Measurements from ENCODE around the gene ROGDI.
"Not testable (repeated sequence)": the region's sequence is repeated elsewhere in the genome, so short reads cannot be mapped to it uniquely, and the experiment has no call there.

The ROGDI gene

DNA sequence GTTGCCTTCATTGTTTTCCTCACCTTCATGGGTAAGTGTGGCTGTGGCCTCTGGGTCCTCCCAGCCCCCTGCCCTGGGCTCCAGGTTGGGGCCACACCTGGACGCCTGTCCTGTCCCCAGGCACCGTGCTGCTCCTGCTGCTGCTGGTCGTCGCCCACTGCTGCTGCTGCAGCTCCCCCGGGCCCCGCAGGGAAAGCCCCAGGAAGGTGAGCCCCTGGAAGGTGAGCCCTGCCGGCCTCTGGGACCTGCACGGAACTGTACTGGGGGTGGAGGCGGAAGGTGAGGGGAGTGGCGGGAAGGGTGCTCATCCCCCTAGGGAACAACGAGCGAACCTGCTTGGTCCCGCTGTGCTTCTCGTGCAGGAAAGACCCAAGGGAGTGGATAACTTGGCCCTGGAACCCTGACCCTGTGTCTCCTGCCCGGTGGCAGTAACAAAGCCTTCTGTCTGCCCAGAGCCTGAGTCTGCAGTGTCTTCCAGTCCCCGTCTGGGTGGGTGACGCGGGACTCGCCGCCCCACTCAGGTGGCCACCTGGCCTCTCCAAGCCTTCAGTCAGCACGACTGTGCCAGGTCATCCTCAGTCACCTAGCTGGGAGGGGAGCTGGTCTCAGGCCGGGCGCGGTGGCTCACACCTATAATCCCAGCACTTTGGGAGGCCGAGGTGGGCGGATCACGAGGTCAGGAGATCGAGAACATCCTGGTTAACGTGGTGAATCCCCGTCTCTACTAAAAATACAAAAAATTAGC is 6.4 kb downstream of the ROGDI start:
- no peak overlapping the region for H3K27ac ChIP-seq
- no peak overlapping the region for H3K4me3 ChIP-seq

DNA sequence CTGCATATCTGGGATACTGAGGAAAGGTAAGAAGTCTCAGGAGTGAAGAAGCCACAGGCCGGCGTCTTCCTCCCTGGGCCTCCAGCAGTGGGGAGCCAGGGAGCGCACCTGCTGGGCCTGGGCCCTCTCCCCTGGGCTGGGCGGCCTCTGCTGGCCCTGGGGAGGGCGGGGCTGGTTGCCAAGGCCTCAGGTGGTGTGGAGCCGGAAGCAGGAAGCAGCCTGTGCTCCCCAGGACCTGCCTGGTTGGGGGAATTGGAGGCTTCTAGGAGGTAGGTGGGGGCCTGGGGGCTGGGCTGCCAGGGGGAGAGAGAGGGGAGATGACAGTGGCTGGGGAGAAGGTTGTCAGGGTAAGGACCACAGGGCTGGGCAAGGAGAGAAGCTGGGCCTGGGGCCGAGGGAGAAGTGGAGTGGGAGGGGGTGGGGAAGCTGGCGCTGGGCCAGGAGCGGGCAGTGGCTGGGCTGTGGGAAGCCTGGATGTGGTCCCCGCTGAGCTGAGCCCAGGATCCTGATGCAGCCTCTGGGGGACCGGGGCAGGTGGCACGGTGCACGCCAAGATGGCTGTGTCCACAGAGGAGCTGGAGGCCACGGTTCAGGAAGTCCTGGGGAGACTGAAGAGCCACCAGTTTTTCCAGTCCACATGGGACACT is 7.1 kb downstream of the ROGDI start, which contains the start of gene SMIM22:
TSS of gene SMIM22 (plus strand) at position 189 of the 647 bp plus-strand sequence. CDS start at position 555, 366 bp downstream.
- no peak within 1 kb of the TSS for H3K27ac ChIP-seq
- H3K4me3 ChIP-seq: no peak within 1 kb of the TSS

DNA sequence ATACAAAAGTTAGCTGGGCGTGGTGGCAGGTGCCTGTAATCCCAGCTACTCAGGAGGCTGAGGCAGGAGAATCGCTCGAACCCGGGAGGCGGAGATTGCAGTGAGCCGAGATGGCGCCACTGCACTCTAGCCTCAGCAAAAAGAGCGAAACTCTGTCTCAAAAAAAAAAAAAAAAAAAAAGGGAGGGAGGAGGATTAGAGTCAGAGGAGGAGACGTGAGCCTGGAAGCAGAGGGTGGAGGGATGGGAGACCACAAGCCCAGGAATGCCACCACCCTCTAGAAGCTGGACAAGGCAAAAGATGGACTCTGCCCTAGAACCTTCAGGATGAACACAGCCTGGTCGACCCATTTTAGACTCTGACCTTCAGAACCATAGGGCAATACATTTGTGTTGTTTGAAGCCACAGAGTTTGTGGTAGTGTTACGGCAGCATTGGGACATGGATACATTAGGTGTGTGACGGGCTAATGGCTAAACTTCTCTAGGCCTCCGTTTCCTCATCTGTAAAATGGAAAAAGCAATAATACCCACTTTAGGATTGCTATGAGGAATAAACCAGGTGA is 9.4 kb downstream of the ROGDI start:
- H3K4me3 ChIP-seq: no peak overlapping the region
- H3K27ac ChIP-seq: no peak overlapping the region

DNA sequence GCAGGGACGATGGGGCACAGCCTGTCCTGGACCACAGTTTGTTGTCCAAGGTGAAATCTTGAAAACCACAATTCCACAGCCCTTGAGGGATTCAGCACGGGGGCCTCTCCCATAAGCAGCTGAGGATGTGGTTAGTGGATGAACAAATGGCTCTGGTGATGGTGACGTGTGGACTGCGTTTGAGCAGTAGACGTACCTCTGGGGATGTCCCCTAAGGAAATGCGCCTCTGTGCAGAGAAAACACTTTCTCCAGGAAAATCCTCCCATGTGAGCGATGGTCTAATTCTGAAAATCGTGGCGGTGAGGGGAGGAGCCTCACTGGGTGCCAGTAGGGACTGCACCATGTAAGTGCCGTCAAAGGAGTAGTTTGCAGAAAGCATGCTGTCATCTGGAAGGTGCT is 11.6 kb downstream of the ROGDI start:
- Histone ChIP-seq H3K27ac (no peak overlapping the region), H3K4me3 (no peak overlapping the region)

DNA sequence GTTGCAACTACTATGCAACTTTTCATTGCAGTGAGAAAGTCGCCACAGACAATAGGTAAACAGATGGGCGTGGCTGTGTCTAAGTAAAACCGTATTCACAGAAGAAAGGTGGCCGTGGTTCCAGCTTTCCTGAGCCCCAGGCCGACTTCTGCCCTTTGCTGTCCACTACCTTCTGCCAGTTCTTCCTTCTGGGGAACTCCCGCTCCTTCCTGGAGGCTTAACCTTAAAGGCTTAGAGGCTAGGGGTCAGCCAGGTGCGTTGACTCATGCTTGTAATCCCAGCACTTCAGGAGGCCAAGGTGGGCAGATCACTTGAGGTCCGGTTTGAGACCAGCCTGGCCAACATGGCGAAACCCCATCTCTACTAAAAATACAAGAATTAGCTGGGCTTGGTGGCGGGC is 12.2 kb downstream of the ROGDI start:
- Histone ChIP-seq H3K27ac (no peak overlapping the region), H3K4me3 (no peak overlapping the region)

DNA sequence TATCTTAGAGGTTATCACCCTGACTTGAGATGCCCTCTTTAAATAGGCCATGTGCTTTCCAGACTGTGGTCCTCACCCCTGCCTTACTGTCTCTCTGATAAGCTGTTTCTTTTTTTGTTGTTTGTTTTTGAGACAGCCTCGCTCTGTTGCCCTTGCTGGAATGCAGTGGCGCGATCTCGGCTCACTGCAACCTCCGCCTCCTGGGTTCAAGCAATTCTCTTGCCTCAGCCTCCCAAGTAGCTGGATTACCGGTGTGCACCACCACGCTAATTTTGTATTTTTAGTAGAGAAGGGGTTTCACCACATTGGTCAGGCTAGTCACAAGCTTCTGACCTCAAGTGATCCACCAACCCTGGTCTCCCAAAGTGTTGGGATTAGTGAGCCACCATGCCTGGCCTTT is 13.5 kb downstream of the ROGDI start:
- Histone ChIP-seq H3K4me3 (no peak overlapping the region), H3K27ac (no peak overlapping the region)

DNA sequence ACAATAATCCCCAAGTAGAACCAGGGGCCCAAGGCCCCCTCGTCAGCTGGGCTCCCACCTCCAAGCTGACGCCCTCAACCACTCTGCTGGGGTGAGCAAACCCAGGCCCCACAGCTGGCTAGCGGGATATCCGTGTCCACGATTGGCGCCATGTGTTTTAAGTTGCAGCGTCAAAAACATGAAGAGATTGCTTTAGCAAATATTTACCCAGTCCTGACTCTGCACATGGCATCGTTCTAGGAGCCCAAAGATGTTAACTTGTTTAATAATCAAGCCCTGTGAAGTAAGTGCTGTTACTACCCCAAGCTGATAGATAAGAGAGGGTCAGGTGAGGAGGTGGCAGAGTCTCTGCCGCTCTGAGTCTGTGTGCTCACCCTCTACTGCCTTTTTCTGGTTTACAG is 13.9 kb downstream of the ROGDI start:
- no peak overlapping the region for H3K27ac ChIP-seq
- no peak overlapping the region for H3K4me3 ChIP-seq

DNA sequence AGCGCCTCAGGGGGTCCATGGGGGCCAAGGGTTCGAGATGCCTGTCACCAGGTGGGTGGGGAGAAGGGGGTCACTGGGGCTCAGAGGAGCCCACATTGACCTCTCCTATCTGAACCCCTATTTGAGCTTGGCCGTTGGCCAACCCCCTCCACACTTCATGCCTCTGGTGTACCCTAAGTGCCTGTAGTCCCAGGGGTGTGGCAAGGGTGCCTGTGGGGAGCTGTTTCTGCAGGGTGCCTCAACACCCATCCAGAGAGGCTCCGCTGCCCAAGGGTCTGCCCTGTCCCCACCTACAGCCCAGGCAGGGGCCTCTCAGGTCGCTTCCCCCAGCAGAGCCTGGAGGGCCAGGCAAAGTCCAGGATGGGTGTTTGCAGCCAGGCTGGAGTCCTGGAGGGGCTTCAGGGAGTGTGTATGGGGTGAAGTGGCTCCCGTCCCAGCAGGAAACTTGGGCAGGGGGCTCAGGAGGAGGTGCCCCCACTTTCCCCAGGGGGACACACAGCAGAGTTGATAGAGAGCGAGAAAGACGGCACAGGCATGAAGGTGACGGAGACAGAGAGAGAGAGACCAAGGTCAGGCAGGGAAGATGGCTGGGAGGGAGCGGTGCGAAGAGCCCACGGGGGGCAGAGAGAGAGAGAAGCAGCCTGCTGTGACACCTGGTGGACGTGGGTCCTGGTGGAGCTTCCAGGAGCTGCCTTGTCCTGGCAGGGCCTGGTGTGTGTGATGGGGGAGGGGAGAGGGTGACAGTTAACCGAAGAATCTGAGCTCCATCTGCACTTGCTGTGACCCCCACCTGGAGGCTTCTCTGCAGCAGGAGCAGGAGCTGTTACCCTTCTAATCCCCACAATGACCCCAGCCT is 14.6 kb downstream of the ROGDI start, which contains the start of gene SEPTIN12:
TSS of gene SEPTIN12 (minus strand) at position 719 of the 856 bp plus-strand sequence. CDS start at position 19, 700 bp downstream.
- H3K4me3 ChIP-seq: no peak within 1 kb of the TSS
- H3K27ac ChIP-seq: no peak within 1 kb of the TSS

DNA sequence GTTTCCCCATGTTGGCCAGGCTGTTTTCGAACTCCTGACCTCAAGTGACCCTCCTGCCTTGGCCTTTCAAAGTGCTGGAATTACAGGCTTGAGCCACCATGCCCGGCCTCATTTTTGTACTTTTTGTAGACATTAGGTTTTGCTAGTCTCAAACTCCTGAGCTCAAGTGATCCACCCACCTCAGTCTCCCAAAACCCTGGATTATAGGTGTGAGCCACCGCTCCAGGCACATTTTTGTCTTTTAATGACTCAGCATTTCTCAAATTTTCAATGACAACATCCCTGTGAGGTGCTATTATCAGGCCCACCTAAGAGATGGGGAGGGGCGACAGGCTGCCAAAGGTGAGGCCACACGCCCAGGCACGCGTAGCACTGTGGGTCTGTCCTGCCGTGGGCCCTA is 15.4 kb downstream of the ROGDI start:
- Histone ChIP-seq H3K4me3 (no peak overlapping the region), H3K27ac (no peak overlapping the region)

DNA sequence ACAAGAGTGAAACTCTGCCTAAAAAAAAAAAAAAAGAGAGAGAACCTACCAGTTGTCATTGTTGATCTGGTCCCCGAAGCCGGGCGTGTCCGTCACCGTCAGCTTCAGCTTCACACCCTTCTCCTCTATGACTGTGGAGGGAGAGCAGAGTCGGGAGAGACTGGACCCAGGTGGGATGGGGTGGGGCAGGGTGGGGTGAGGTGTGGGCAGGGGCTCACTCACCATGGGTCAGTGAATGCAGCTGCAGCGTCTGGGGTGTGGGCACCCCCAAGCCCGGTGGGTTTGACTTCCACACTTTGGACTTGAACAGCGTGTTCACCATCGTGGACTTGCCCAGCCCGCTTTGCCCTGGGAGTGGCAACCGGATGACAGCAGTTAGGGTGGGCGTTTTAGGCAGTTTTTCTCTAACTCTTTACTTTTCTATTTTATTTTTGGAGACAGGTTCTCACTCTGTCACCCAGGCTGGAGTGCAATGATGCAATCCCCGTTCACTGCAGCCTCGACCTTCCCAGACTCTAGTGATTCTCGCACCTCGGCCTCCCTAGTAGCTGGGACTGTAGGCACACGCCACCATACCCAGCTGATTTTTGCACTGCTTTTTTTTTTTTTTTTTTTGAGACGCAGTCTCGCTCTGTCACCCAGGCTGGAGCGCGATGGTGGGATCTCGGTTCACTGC is 16.5 kb downstream of the ROGDI start:
- Histone ChIP-seq H3K4me3 (no peak overlapping the region), H3K27ac (no peak overlapping the region)

DNA sequence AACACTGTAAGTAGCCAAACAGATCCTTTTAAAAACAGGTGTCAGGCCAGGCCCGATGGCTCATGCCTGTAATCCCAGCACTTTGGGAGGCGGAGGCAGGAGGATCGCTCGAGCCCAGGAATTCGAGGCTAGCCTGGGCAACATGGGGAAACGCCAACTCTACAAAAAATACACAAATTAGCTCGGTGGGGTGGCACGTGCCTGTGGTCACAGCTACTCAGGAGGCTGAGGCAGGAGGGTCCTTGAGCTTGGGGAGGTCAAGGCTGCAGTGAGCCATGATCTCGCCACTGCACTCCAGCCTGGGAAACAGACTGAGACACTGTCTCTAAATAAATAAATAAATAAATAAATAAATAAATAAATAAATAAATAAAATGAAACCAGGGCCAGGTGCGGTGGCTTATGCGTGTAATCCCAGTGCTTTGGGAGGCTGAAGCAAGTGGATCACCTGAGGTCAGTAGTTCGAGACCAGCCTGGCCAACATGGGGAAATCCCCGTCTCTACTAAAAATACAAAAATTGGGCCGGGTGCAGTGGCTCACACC is 17.9 kb downstream of the ROGDI start:
- H3K4me3 ChIP-seq, H3K27ac ChIP-seq: not testable (repeated sequence)

DNA sequence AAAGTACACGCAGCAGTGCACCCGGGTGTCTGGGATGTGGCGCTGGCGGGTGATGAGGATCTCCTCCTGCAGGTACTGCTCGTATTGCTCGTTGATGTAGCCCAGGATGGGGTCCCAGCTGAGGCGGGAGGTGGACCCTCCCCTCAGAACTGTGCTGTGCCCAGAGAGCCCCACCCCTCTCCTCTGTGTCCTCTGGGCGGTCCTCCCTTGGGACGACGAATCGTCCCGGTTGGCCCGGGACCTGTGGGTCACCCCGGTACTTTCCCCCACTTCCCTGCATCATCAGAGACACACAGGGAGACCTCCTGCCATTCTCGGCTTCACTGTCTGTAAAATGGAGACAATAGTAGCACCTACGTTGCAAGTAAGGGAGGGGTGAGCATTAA is 18.5 kb downstream of the ROGDI start:
- Histone ChIP-seq H3K4me3 (no peak overlapping the region), H3K27ac (no peak overlapping the region)

DNA sequence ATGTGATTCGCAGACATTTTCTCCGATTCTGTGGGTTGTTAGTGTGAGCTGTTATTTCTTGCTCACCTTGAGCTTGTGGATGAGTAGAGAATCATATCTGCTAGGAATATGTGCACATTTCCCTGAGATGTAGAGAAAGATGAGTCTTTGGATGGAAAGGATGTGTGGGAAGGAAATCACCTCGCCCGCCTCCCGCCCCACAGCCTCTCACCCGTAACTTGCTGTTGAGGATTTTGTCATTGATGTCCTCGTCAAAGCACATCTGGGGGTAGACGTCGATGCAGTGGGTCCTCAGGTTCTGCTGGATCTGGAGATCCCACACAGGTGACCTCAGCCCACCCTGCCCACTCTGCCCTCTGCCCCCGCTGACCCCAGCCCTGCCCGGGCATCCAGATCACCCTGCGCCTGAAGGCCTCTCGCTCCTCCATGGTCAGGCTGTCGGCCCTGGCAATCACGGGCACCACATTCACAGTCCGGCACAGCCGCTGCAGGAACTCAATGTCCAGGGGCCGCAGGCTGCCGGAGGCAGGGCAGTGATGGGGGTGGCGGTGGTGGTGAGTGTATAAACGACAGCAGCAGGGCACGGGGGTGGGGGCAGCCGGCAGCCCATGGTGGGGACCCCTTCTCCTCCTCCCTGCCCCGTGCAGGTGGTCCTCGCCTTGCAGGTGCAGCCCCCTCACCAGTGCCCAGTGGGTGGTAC is 19.0 kb downstream of the ROGDI start:
- Histone ChIP-seq H3K27ac (no peak overlapping the region), H3K4me3 (no peak overlapping the region)

DNA sequence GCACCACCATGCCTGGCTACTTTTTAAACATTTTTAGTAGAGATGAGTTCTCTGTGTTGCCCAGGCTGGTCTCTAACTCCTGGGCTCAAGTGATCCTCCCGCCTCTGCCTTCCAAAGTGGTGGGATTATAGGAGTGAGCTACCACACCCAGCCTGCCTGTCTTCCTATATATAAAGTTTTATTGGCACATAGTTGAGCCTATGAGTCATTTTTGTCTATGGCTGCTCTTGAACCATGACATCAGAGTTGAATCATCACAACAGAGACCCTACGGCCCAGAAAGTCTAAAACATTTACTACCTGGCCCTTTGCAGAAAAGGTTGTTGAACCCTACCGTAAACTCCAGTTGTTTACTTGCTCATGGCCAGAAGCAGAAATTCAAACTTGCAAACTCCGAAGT is 22.2 kb downstream of the ROGDI start:
- Histone ChIP-seq H3K4me3 (no peak overlapping the region), H3K27ac (no peak overlapping the region)

DNA sequence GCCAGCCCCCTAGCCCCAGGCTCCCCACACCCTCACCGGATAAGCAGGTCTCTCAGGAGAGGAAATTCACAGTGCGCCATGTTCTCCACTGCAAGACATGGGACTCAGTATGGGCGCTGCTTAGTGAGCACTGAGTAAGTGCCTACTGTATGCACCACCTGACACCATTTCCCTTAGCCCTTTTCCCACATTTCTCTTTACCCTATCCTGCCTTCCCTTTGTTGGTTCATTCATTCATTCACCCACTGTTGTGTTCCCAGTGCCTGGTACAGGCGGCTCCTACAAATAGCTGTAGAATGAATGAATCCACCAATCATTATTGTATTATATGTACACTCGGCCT is 24.4 kb downstream of the ROGDI start:
- Histone ChIP-seq H3K27ac (no peak overlapping the region), H3K4me3 (no peak overlapping the region)

DNA sequence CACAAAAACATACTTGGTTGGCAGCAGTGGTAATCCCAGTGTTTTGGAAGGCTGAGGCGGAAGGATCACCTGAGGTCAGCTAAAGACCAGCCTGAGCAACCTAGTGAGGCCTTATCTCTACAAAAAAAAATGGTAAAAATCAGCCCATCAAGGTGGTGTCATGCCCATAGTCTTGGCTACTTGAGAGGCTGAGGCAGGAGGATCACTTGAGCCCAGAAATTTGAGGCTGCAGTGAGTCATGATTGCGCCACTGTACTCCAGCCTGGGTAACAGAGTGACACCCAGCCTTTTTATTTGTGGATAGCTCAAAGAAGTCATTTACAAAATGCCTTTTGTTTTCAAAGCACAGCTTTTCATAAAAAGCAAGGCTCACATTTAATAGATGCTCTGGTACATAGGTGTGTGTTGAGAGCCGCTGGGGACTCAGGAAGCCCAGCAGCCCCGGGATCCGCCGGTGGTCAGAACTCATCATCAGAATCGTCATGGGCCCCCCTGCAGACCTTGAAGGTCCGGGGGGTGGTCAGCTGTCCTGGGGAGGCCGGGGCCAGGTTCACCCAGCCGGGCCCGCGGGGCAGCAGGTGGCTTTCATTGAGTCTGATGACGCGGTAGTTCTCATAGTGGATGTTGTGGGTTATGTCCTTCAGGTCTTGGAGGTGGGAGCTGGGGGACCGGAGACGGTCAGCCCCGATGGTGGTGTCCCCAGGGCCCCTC is 24.9 kb downstream of the ROGDI start:
- H3K4me3 ChIP-seq: no peak overlapping the region
- no peak overlapping the region for H3K27ac ChIP-seq

DNA sequence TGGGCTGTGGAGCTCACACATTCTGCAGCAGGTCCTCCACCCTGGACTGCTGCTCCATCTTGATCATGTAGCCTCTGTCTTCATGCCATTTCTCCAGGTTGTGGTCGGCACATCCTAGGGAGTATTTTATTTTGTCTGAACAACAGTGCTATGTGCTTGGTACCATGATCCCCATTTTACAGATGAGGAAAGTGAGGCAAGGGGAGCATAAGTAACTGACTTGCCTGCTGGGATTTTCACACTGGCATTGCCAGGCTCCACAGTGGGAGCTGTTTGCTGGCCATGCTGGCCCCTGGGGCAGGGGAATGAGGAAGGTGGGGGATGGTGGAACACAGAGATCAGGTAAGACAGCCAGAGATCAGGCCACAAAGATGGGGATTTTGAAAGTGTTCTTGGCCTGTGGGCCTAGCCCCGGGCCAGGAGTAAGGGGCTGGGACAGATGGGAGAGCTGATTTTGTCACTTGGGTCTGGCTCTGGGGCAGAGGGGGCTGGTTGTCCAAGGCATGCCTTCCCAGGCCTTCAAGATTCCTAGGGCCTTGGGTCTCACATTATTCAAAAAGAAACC is 26.2 kb downstream of the ROGDI start:
- H3K27ac ChIP-seq: no peak overlapping the region
- H3K4me3 ChIP-seq: no peak overlapping the region

DNA sequence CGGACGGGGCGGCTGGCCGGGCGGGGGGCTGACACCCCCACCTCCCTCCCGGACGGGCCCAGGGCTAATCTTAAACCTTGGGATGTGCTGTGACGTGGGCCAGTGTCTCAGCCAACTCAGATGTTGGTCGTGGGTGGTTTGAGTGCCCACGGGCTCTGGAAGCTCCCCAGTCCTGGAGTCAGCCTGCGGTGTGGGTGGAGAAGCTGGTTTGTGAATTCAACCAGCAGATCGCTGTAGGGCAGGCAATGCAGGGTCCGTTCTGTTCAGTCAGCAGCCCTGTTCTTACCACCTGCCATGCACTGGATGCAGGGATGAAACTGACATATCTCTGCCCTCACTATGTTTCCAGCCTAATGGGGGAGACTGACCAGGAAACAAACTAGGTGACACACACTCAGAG is 27.4 kb downstream of the ROGDI start:
- Histone ChIP-seq H3K27ac (no peak overlapping the region), H3K4me3 (no peak overlapping the region)
